Measurements from ENCODE around the gene CABLES2. TPM values are rescaled to one million over a fixed set of nuclear protein-coding genes. Genes with fewer than 3 reads are reported as not detected.

CABLES2 gene
- total RNA-seq, 2 experiments from 2014 or later: 14.8 to 22.5 TPM

DNA sequence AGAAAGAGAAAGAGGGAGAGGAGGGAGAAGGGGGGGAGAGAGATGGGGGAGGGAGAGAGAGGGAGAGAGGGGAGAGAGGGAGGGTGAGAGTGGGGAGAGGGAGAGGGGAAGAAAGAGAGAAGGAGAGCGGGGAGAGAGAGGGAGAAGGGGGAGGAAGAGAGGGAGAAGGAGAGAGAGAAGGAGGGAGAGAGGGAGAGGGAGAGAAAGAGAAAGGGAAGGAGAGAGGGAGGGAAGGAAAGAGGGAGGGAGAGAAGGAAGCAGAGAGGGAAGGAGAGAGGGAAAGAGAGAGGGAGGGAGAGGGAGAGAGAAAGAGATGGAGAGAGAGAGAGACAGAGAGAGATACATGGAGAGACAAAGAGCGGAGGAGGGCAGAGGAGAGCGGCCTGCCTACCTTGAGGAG lies 44.9 kb upstream of the CABLES2 start:
- ChIA-PET CTCF (ENCODE audit: unreplicated experiment) (no interaction called here), POLR2A (no interaction called here)
- H4K20me1 ChIP-seq (ENCODE audit: insufficient read depth, low read length): no peaks in the 10 kb centered on the region

DNA sequence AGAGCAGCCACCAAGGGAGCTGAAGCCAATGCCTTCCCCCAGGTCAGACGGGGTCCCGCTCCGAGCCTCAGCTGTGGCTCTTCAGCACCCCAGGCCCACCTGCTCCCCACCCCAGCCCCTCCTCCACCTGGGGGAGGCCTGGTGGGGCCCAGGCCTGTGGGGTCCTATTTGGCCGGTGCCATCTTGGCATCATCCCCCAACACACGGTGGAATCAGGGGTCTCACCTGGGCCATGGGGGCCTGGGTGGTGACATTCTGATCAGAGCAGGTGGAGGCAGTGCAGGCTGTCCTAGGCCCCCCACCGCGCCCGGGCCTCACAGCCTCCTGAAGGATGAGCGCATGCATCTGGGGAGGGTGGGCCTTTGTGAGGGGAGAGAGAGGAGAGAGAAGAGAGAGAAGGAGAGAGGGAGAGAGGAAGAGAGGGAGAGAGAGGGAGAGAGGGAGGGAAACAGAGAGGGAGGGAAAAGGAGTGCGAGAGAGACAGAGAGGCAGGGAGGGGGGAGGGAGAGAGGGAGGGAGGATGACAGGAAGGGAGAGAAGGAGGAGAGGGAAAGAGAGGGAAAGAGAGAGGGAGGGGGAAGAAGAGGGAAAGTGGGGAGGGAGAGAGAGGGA lies 44.2 kb upstream of the CABLES2 start:
- BruUV-seq (replicated peaks): no TSS peak
- H3K4me3 ChIP-seq (ENCODE audit: low read depth, low read length, poor library complexity, severe bottlenecking): no peak overlapping the region
- CTCF ChIA-PET (ENCODE audit: unreplicated experiment): no interaction called here

More for the DNA sequence above, 44.9 kb upstream of the CABLES2 start:
- DNase-seq (ENCODE audit: low spot score): no peak
- Histone ChIP-seq H3K9me3 (ENCODE audit: low read length) (no peaks in the 10 kb centered on the region), H2AFZ (ENCODE audit: low read length) (no peak overlapping the region), H3K27ac (ENCODE audit: low read depth, low read length, poor library complexity, severe bottlenecking) (no peak overlapping the region), H3K79me2 (ENCODE audit: insufficient read depth, low read depth, low read length) (no peaks in the 10 kb centered on the region), H3K36me3 (ENCODE audit: insufficient read depth, low read length) (no peaks in the 10 kb centered on the region), H3K4me1 (ENCODE audit: insufficient read depth, low read length, poor library complexity, severe bottlenecking) (no peaks in the 10 kb centered on the region), H3K4me2 (ENCODE audit: low read length) (no peak overlapping the region), H3K9me2 (ENCODE audit: insufficient read depth, low read length) (no peaks in the 10 kb centered on the region), H3K4me3 (ENCODE audit: low read depth, low read length, poor library complexity, severe bottlenecking) (no peak overlapping the region)
- intact Hi-C loops (cut with micrococcal nuclease; ENCODE audit: unreplicated experiment): no loop called here
- no peak for TF ChIP-seq CTCF (conservative IDR thresholded peaks at IDR 0.05; ENCODE audit: low read length)
- TF ChIP-seq EZH2phosphoT487 (IDR thresholded peaks at IDR 0.05; ENCODE audit: borderline replicate concordance, low read depth, low read length): no peak
- BruUV-seq (replicated peaks): no TSS peak

More for the DNA sequence above, 44.2 kb upstream of the CABLES2 start:
- H3K9me2 ChIP-seq (ENCODE audit: insufficient read depth, low read length): no peaks in the 10 kb centered on the region
- H3K79me2 ChIP-seq (ENCODE audit: insufficient read depth, low read depth, low read length): no peaks in the 10 kb centered on the region
- H3K36me3 ChIP-seq (ENCODE audit: insufficient read depth, low read length): no peaks in the 10 kb centered on the region
- intact Hi-C loops (cut with micrococcal nuclease; ENCODE audit: unreplicated experiment): no loop called here
- no peak overlapping the region for H2AFZ ChIP-seq (ENCODE audit: low read length)
- H3K27ac ChIP-seq (ENCODE audit: low read depth, low read length, poor library complexity, severe bottlenecking): no peak overlapping the region
- H4K20me1 ChIP-seq (ENCODE audit: insufficient read depth, low read length): no peaks in the 10 kb centered on the region
- H3K4me2 ChIP-seq (ENCODE audit: low read length): no peak overlapping the region
- H3K9me3 ChIP-seq (ENCODE audit: low read length): no peaks in the 10 kb centered on the region
- H3K4me1 ChIP-seq (ENCODE audit: insufficient read depth, low read length, poor library complexity, severe bottlenecking): no peaks in the 10 kb centered on the region
- POLR2A ChIA-PET: no interaction called here
- no peak for DNase-seq (ENCODE audit: low spot score)
- TF ChIP-seq EZH2phosphoT487 (IDR thresholded peaks at IDR 0.05; ENCODE audit: borderline replicate concordance, low read depth, low read length): no peak
- TF ChIP-seq CTCF (conservative IDR thresholded peaks at IDR 0.05; ENCODE audit: low read length): no peak

All from OCI-LY7 (cell line).